ENCODE measurements around the gene ATOH7. TPM values are rescaled to one million over a fixed set of nuclear protein-coding genes. Genes with fewer than 3 reads are reported as not detected.
"Not testable (repeated sequence)": the region's sequence is repeated elsewhere in the genome, so short reads cannot be mapped to it uniquely, and the experiment has no call there.

The ATOH7 gene
- total RNA-seq, 2 experiments from 2014 or later: 0.21 to 0.57 TPM

DNA sequence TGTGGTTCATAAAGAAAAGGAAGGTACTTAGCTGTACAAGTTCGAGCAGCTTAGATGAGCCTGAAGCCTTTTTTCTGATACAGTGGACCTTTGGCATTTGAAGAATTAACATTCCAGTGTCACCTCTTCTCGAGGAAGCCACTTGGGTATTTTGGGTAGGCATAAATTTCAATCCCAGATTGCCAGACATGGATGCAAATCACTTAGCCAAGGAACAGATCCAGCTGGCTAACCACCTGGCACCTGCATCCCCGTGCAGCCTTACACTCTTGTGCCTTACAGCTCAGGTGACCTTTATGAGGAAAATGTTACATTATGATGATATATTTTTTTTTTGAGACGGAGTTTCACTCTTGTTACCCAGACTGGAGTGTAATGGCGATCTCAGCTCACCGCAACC lies 16.0 kb upstream of the ATOH7 start:
- H4K20me1 ChIP-seq (ENCODE audit: insufficient read depth, low read length): no peaks in the 10 kb centered on the region
- H2AFZ ChIP-seq (ENCODE audit: low read length): no peak overlapping the region
- no peaks in the 10 kb centered on the region for H3K36me3 ChIP-seq (ENCODE audit: insufficient read depth, low read length)
- TF ChIP-seq, protein P1, sequence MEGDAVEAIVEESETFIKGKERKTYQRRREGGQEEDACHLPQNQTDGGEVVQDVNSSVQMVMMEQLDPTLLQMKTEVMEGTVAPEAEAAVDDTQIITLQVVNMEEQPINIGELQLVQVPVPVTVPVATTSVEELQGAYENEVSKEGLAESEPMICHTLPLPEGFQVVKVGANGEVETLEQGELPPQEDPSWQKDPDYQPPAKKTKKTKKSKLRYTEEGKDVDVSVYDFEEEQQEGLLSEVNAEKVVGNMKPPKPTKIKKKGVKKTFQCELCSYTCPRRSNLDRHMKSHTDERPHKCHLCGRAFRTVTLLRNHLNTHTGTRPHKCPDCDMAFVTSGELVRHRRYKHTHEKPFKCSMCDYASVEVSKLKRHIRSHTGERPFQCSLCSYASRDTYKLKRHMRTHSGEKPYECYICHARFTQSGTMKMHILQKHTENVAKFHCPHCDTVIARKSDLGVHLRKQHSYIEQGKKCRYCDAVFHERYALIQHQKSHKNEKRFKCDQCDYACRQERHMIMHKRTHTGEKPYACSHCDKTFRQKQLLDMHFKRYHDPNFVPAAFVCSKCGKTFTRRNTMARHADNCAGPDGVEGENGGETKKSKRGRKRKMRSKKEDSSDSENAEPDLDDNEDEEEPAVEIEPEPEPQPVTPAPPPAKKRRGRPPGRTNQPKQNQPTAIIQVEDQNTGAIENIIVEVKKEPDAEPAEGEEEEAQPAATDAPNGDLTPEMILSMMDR (conservative IDR thresholded peaks at IDR 0.05; ENCODE audit: low read length): no peak
- TF ChIP-seq EZH2phosphoT487 (IDR thresholded peaks at IDR 0.05; ENCODE audit: borderline replicate concordance, low read depth, low read length): no peak
- H3K4me1 ChIP-seq (ENCODE audit: insufficient read depth, low read length, poor library complexity, severe bottlenecking): peaks cover 5% of the 10 kb centered on the region
- H3K79me2 ChIP-seq (ENCODE audit: insufficient read depth, low read depth, low read length): no peaks in the 10 kb centered on the region
- no peaks in the 10 kb centered on the region for H3K9me3 ChIP-seq (ENCODE audit: low read length)
- ChIA-PET POLR2A (interaction anchor here (0.6 to 1.3 kb wide), 3 partner anchors 11 to 28 kb away, joined by 3 to 5 read pairs (median 3); partner anchors contain the start of gene ATOH7), CTCF (ENCODE audit: unreplicated experiment) (no interaction called here)
- BruUV-seq (replicated peaks): no TSS peak
- no peak overlapping the region for H3K4me2 ChIP-seq (ENCODE audit: low read length)
- no peak overlapping the region for H3K4me3 ChIP-seq (ENCODE audit: low read depth, low read length, poor library complexity, severe bottlenecking)
- H3K27ac ChIP-seq (ENCODE audit: low read depth, low read length, poor library complexity, severe bottlenecking): no peak overlapping the region
- no peak for DNase-seq (ENCODE audit: low spot score)
- H3K9me2 ChIP-seq (ENCODE audit: insufficient read depth, low read length): no peaks in the 10 kb centered on the region
- intact Hi-C loops (cut with micrococcal nuclease; ENCODE audit: unreplicated experiment): no loop called here

- H3K79me2 ChIP-seq (ENCODE audit: insufficient read depth, low read depth, low read length); H3K4me2 ChIP-seq (ENCODE audit: low read length); H3K27ac ChIP-seq (ENCODE audit: low read depth, low read length, poor library complexity, severe bottlenecking); H3K9me2 ChIP-seq (ENCODE audit: insufficient read depth, low read length); H2AFZ ChIP-seq (ENCODE audit: low read length); H4K20me1 ChIP-seq (ENCODE audit: insufficient read depth, low read length); intact Hi-C loops (cut with micrococcal nuclease; ENCODE audit: unreplicated experiment); CTCF ChIA-PET (ENCODE audit: unreplicated experiment); BruUV-seq (replicated peaks); DNase-seq (ENCODE audit: low spot score); H3K36me3 ChIP-seq (ENCODE audit: insufficient read depth, low read length); H3K9me3 ChIP-seq (ENCODE audit: low read length); H3K4me1 ChIP-seq (ENCODE audit: insufficient read depth, low read length, poor library complexity, severe bottlenecking); H3K4me3 ChIP-seq (ENCODE audit: low read depth, low read length, poor library complexity, severe bottlenecking): not testable (repeated sequence)
- POLR2A ChIA-PET: interaction anchor here (1.1 kb wide), 1 partner anchor 9 kb away, joined by 3 read pairs; no protein-coding TSS in a partner anchor
These were observed 14.5 kb upstream of the ATOH7 start for GRCh38 chr10:68246397-68246796.

DNA sequence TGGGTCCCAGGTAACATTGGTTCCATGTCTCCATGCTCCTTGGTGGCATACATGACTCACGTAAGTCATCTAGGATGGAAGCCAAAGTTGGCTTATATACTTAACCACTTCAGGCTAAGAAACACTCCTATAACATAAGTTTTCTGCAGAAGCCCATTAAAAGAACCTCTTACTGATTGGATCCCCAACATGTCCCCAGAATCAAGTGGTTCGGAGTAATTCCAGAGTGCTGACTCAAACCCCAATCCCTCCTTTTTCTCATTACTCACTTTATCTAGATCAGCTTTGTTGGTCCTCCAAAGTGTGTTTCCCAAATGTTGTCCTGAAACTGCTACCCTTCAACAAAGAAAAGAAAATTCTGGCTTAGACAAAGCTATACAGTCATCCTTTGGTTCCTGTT lies 10.1 kb upstream of the ATOH7 start:
- no peak for DNase-seq (ENCODE audit: low spot score)
- H3K4me3 ChIP-seq (ENCODE audit: low read depth, low read length, poor library complexity, severe bottlenecking): no peak overlapping the region
- TF ChIP-seq EZH2phosphoT487 (IDR thresholded peaks at IDR 0.05; ENCODE audit: borderline replicate concordance, low read depth, low read length): no peak
- TF ChIP-seq, protein P1 (conservative IDR thresholded peaks at IDR 0.05; ENCODE audit: low read length): no peak
- BruUV-seq (replicated peaks): no TSS peak
- H2AFZ ChIP-seq (ENCODE audit: low read length): no peak overlapping the region
- no peaks in the 10 kb centered on the region for H3K79me2 ChIP-seq (ENCODE audit: insufficient read depth, low read depth, low read length)
- no peaks in the 10 kb centered on the region for H3K9me2 ChIP-seq (ENCODE audit: insufficient read depth, low read length)
- CTCF ChIA-PET (ENCODE audit: unreplicated experiment): no interaction called here
- intact Hi-C loops (cut with micrococcal nuclease; ENCODE audit: unreplicated experiment): no loop called here
- POLR2A ChIA-PET: interaction anchor here (0.7 kb wide), 1 partner anchor 22 kb away, joined by 3 read pairs; no protein-coding TSS in a partner anchor
- H3K9me3 ChIP-seq (ENCODE audit: low read length): no peaks in the 10 kb centered on the region
- no peaks in the 10 kb centered on the region for H4K20me1 ChIP-seq (ENCODE audit: insufficient read depth, low read length)
- H3K36me3 ChIP-seq (ENCODE audit: insufficient read depth, low read length): no peaks in the 10 kb centered on the region
- no peak overlapping the region for H3K27ac ChIP-seq (ENCODE audit: low read depth, low read length, poor library complexity, severe bottlenecking)
- H3K4me2 ChIP-seq (ENCODE audit: low read length): no peak overlapping the region
- no peaks in the 10 kb centered on the region for H3K4me1 ChIP-seq (ENCODE audit: insufficient read depth, low read length, poor library complexity, severe bottlenecking)
